HG02973 (cell line): Measurements from ENCODE around the gene YBEY.
A peak's percentile ranks its signal among the peaks of the same experiment; 100 is the strongest.
"Not testable (repeated sequence)": the region's sequence is repeated elsewhere in the genome, so short reads cannot be mapped to it uniquely, and the experiment has no call there.

Experiments
- ATAC-seq: cut with Tn5 transposase; IDR thresholded peaks from one replicate; pipeline ENCODE4 v1.9.1; 2021; ENCODE audit warnings: moderate library complexity; ENCODE audit not compliant: unreplicated experiment

YBEY gene

GRCh38 chr21:46299167-46299566 lies 13.0 kb downstream of the YBEY start:
- no peak for ATAC-seq

- ATAC-seq = no peak
Measured at GRCh38 chr21:46301759-46302158, 15.6 kb downstream of the YBEY start.

GRCh38 chr21:46304437-46304836 lies 18.3 kb downstream of the YBEY start:
- ATAC-seq = no peak

GRCh38 chr21:46304955-46305354 lies 18.8 kb downstream of the YBEY start:
- ATAC-seq = no peak

GRCh38 chr21:46307625-46308024 lies 21.5 kb downstream of the YBEY start:
- ATAC-seq = no peak

GRCh38 chr21:46308431-46308830 lies 22.3 kb downstream of the YBEY start:
- no peak for ATAC-seq

GRCh38 chr21:46310260-46310659 lies 24.1 kb downstream of the YBEY start:
- not testable (repeated sequence) for ATAC-seq

GRCh38 chr21:46311568-46311967 lies 25.4 kb downstream of the YBEY start:
- no peak for ATAC-seq

GRCh38 chr21:46312949-46313348 lies 26.8 kb downstream of the YBEY start:
- ATAC-seq = no peak

- no peak for ATAC-seq
Measured at GRCh38 chr21:46314441-46315020, 28.4 kb downstream of the YBEY start.

- no peak for ATAC-seq
Measured at GRCh38 chr21:46316708-46317324, 30.7 kb downstream of the YBEY start.

GRCh38 chr21:46317710-46318463 lies 31.7 kb downstream of the YBEY start:
- ATAC-seq = no peak

GRCh38 chr21:46318464-46318845 lies 32.3 kb downstream of the YBEY start:
- ATAC-seq = no peak

- ATAC-seq = no peak
Measured at GRCh38 chr21:46319186-46319585, 33.0 kb downstream of the YBEY start.

- ATAC-seq = no peak
Measured at GRCh38 chr21:46320331-46320801, 34.2 kb downstream of the YBEY start.

- no peak for ATAC-seq
Measured at GRCh38 chr21:46322351-46323226, 36.4 kb downstream of the YBEY start.

GRCh38 chr21:46323227-46323709 lies 37.1 kb downstream of the YBEY start:
- ATAC-seq = no peak

- ATAC-seq = peak; percentile 74
Measured at GRCh38 chr21:46323710-46324389, 37.7 kb downstream of the YBEY start, which contains the start of the genes C21orf58 and PCNT. C21orf58 (minus strand) TSS chr21:46323870; CDS start chr21:46322738, 1,132 bp downstream. PCNT (plus strand) TSS chr21:46324156; CDS start chr21:46324229, 73 bp downstream.

GRCh38 chr21:46324390-46325072 lies 38.4 kb downstream of the YBEY start:
- peak; percentile 47 for ATAC-seq
